ENCODE measurements around the gene PHF23.

DNA sequence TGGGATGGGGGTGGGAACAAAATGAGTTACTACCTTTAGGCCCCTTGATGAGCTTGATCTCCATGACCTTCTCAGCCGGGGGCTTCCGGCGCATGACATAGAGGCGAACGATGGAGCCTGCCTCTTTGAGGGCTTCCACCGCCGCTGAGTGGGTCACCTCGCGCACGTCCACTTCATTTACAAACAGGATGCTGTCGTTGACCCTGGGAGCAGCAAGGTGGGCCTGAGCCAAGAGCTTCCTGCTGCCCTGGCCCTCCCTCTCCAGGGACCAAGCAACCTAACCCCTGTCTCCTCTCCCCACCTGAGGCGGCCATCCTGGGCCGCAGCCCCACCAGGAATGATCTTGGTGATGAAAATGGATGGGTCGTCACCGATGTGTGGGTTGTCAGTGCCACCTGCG, 35.9 kb downstream of the PHF23 start:
- TF ChIP-seq, protein P1, sequence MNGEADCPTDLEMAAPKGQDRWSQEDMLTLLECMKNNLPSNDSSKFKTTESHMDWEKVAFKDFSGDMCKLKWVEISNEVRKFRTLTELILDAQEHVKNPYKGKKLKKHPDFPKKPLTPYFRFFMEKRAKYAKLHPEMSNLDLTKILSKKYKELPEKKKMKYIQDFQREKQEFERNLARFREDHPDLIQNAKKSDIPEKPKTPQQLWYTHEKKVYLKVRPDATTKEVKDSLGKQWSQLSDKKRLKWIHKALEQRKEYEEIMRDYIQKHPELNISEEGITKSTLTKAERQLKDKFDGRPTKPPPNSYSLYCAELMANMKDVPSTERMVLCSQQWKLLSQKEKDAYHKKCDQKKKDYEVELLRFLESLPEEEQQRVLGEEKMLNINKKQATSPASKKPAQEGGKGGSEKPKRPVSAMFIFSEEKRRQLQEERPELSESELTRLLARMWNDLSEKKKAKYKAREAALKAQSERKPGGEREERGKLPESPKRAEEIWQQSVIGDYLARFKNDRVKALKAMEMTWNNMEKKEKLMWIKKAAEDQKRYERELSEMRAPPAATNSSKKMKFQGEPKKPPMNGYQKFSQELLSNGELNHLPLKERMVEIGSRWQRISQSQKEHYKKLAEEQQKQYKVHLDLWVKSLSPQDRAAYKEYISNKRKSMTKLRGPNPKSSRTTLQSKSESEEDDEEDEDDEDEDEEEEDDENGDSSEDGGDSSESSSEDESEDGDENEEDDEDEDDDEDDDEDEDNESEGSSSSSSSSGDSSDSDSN (IDR thresholded peaks at IDR 0.05; ENCODE audit: borderline replicate concordance in 1 of 2, low read depth in 2 of 2, low read length in 2 of 2), result no peak
- TF ChIP-seq, protein P2, sequence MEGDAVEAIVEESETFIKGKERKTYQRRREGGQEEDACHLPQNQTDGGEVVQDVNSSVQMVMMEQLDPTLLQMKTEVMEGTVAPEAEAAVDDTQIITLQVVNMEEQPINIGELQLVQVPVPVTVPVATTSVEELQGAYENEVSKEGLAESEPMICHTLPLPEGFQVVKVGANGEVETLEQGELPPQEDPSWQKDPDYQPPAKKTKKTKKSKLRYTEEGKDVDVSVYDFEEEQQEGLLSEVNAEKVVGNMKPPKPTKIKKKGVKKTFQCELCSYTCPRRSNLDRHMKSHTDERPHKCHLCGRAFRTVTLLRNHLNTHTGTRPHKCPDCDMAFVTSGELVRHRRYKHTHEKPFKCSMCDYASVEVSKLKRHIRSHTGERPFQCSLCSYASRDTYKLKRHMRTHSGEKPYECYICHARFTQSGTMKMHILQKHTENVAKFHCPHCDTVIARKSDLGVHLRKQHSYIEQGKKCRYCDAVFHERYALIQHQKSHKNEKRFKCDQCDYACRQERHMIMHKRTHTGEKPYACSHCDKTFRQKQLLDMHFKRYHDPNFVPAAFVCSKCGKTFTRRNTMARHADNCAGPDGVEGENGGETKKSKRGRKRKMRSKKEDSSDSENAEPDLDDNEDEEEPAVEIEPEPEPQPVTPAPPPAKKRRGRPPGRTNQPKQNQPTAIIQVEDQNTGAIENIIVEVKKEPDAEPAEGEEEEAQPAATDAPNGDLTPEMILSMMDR (IDR thresholded peaks at IDR 0.05 in 2 of 3, conservative IDR thresholded peaks at IDR 0.05 in 1 of 3; ENCODE audit: insufficient read depth in 2 of 3, low read depth in 1 of 3, low read length in 3 of 3), result no peak
- TF ChIP-seq SAFB2 (IDR thresholded peaks at IDR 0.05; ENCODE audit: borderline replicate concordance, low read depth, low read length, severe bottlenecking) (no peak), ESRRB (CRISPR knock-in tag; IDR thresholded peaks at IDR 0.05; ENCODE audit: borderline replicate concordance) (no peak), RAD21 (CRISPR knock-in tag; conservative IDR thresholded peaks at IDR 0.05 in 1 of 2, IDR thresholded peaks at IDR 0.05 in 1 of 2) (no peak), TAF1 (IDR thresholded peaks at IDR 0.05; ENCODE audit: control insufficient read depth, extremely low read depth, insufficient read depth, low read length, severe bottlenecking) (no peak), DIDO1 (tag; IDR thresholded peaks at IDR 0.05; ENCODE audit: low read depth) (no peak), KAT7 (CRISPR knock-in tag; IDR thresholded peaks at IDR 0.05; ENCODE audit: borderline replicate concordance) (no peak), NCOR1 (IDR thresholded peaks at IDR 0.05) (no peak)
- TF ChIP-seq, protein P3, sequence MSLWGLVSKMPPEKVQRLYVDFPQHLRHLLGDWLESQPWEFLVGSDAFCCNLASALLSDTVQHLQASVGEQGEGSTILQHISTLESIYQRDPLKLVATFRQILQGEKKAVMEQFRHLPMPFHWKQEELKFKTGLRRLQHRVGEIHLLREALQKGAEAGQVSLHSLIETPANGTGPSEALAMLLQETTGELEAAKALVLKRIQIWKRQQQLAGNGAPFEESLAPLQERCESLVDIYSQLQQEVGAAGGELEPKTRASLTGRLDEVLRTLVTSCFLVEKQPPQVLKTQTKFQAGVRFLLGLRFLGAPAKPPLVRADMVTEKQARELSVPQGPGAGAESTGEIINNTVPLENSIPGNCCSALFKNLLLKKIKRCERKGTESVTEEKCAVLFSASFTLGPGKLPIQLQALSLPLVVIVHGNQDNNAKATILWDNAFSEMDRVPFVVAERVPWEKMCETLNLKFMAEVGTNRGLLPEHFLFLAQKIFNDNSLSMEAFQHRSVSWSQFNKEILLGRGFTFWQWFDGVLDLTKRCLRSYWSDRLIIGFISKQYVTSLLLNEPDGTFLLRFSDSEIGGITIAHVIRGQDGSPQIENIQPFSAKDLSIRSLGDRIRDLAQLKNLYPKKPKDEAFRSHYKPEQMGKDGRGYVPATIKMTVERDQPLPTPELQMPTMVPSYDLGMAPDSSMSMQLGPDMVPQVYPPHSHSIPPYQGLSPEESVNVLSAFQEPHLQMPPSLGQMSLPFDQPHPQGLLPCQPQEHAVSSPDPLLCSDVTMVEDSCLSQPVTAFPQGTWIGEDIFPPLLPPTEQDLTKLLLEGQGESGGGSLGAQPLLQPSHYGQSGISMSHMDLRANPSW (CRISPR knock-in tag; IDR thresholded peaks at IDR 0.05), result no peak

Data from K562 (cell line).